ENCODE data around the gene AP1S1.

DNA sequence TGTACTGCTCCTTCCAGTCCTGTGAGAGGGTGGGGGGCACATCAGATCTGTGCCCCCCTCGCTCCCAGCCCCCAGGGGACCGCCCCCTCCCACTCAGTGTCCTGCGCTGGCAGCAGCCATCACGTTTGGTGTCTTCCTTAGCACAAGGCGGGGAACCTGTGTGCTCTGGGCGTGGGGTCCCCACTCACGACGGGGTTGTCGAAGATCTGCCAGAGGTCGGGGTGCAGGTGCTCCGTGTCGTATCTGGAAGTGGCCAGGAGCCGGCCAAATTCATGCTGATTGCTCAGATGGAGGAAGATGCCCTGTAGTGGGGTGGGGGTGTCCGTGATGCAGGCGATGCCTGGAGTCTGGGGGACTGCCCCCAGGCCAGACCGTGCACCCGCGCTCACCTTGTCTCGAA is 55.9 kb downstream of the AP1S1 start:
- TF ChIP-seq, protein P1, sequence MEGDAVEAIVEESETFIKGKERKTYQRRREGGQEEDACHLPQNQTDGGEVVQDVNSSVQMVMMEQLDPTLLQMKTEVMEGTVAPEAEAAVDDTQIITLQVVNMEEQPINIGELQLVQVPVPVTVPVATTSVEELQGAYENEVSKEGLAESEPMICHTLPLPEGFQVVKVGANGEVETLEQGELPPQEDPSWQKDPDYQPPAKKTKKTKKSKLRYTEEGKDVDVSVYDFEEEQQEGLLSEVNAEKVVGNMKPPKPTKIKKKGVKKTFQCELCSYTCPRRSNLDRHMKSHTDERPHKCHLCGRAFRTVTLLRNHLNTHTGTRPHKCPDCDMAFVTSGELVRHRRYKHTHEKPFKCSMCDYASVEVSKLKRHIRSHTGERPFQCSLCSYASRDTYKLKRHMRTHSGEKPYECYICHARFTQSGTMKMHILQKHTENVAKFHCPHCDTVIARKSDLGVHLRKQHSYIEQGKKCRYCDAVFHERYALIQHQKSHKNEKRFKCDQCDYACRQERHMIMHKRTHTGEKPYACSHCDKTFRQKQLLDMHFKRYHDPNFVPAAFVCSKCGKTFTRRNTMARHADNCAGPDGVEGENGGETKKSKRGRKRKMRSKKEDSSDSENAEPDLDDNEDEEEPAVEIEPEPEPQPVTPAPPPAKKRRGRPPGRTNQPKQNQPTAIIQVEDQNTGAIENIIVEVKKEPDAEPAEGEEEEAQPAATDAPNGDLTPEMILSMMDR (IDR thresholded peaks at IDR 0.05; ENCODE audit: low read length) = no peak
- TF ChIP-seq EZH2 (IDR thresholded peaks at IDR 0.05; ENCODE audit: borderline replicate concordance, low read length) = no peak

Measured in OCI-LY1 (cell line).